GM12892 (cell line): ENCODE data around the gene ERAP2.

Experiments used
- POLR2A ChIP-seq: IDR thresholded peaks from 2 replicates; pipeline ENCODE4 v1.6.1; 2011; ENCODE audit warnings: low read depth, low read length, control low read depth
- POLR2AphosphoS5 ChIP-seq: IDR thresholded peaks from 2 replicates; pipeline ENCODE4 v1.6.1; 2011; ENCODE audit warnings: low read depth, low read length, control low read depth
- TAF1 ChIP-seq: IDR thresholded peaks from 2 replicates; pipeline ENCODE4 v1.6.1; 2011; ENCODE audit warnings: low read depth, mild to moderate bottlenecking, control low read depth, low read length, borderline replicate concordance

GRCh38 chr5:96901841-96902240 is 25.5 kb downstream of the ERAP2 start:
- no peak for TF ChIP-seq POLR2AphosphoS5
- TF ChIP-seq TAF1: no peak
- TF ChIP-seq POLR2A: no peak
